HCT116 (cell line): ENCODE data around the gene ITGBL1. TPM values are rescaled to one million over a fixed set of nuclear protein-coding genes. Genes with fewer than 3 reads are reported as not detected.

Experiments used
- ATAC-seq: fragments of 200-7000 bp; cut with Tn5 transposase; 2 replicates; pipeline ENCODE4 v1.9.1; 2020; ENCODE audit warnings: mild to moderate bottlenecking, moderate library complexity
- BruUV-seq: library from RNA; stranded (reverse); fragments of 400-500 nt; replicated peaks from 2 replicates; lab custom pipeline; 2021; lab: Mats Ljungman, UMichigan
- CTCF ChIA-PET: fragments of 300-600 bp; sonication (Branson Sonifier 250); formaldehyde crosslinking; loops from one replicate; lab custom pipeline; 2021; ENCODE audit warnings: antibody characterized with exemption; lab: Charles Lee
- POLR2A ChIA-PET: fragments of 300-600, 350-600 bp; sonication (Branson Sonifier 250); formaldehyde crosslinking; loops from one replicate; lab custom pipeline; 2021; ENCODE audit warnings: antibody characterized with exemption; lab: Charles Lee
- RAD21 ChIA-PET, 2 experiments: fragments of 300-600 bp; sonication (Branson Sonifier 250); formaldehyde crosslinking; loops; one replicate each; lab custom pipeline; 2023; ENCODE audit warnings: low total read pairs in 2 of 2; ENCODE audit not compliant: uncharacterized antibody in 2 of 2, unreplicated experiment in 2 of 2, low non-redundant PET in 1 of 2; lab: Charles Lee
- DNase-seq: peaks from one replicate; pipeline ENCODE4 v3.0.0-alpha.2; 2010; ENCODE audit warnings: low read depth, low spot score
- H2AFZ ChIP-seq: fragments of 200-600 bp; shearing (Covaris generic), sonication (generic); 2 replicates; pipeline ENCODE4 v1.6.1; 2017; ENCODE audit warnings: low read depth, mixed run types, mixed read lengths, antibody characterized with exemption, low read length; ENCODE audit not compliant: poor library complexity, severe bottlenecking
- H3K27ac ChIP-seq: 2 replicates; pipeline ENCODE4 v1.5.1; 2012; ENCODE audit warnings: low read depth, low read length
- H3K27me3 ChIP-seq: fragments of 200-600 bp; sonication (generic); 2 replicates; pipeline ENCODE4 v1.6.1; 2016; ENCODE audit warnings: mixed run types, low read length, mixed read lengths; ENCODE audit not compliant: insufficient read depth
- H3K36me3 ChIP-seq, 2 experiments: fragments of 200-500 bp in 1 of 2; fragments of 200-600 bp in 1 of 2; sonication (Bioruptor generic) in 1 of 2; sonication (generic) in 1 of 2; 2 replicates each; pipeline versions ENCODE4 v1.5.1 to v1.6.1; 2014 to 2016; ENCODE audit warnings: low read length in 2 of 2, inconsistent platforms in 1 of 2, mixed read lengths in 1 of 2, mixed run types in 1 of 2; ENCODE audit not compliant: insufficient read depth in 2 of 2, control insufficient read depth in 1 of 2
- H3K4me1 ChIP-seq, 2 experiments: fragments of 200-600 bp in 1 of 2; sonication (generic) in 1 of 2; 2 replicates each; pipeline versions ENCODE4 v1.5.1 to v1.6.1; 2012 to 2017; ENCODE audit warnings: low read length in 2 of 2, inconsistent platforms in 1 of 2, mild to moderate bottlenecking in 1 of 2, mixed read lengths in 1 of 2, mixed run types in 1 of 2, moderate library complexity in 1 of 2; ENCODE audit not compliant: insufficient read depth in 2 of 2, control insufficient read depth in 1 of 2
- H3K4me2 ChIP-seq: fragments of 200-600 bp; sonication (generic); 2 replicates; pipeline ENCODE4 v1.6.1; 2017; ENCODE audit warnings: mixed run types, low read length, mixed read lengths
- H3K4me3 ChIP-seq, 2 experiments: fragments of 200-600 bp in 1 of 2; sonication (generic) in 1 of 2; replicated peaks in 1 of 2; 2 replicates each; pipeline ENCODE4 v1.5.1; 2011 to 2016; ENCODE audit warnings: low read length in 2 of 2, control low read depth in 1 of 2, low read depth in 1 of 2, mild to moderate bottlenecking in 1 of 2, mixed read lengths in 1 of 2, mixed run types in 1 of 2
- H3K79me2 ChIP-seq: fragments of 200-600 bp; sonication (generic); 2 replicates; pipeline ENCODE4 v1.6.1; 2017; ENCODE audit warnings: mild to moderate bottlenecking, mixed run types, low read length, moderate library complexity, mixed read lengths; ENCODE audit not compliant: insufficient read depth
- H3K9ac ChIP-seq: fragments of 200-600 bp; sonication (generic); 2 replicates; pipeline ENCODE4 v1.6.1; 2016; ENCODE audit warnings: low read length, mixed read lengths
- H3K9me2 ChIP-seq: fragments of 200-600 bp; sonication (generic), shearing (Covaris generic); 2 replicates; pipeline ENCODE4 v1.6.1; 2017; ENCODE audit warnings: mixed run types, mild to moderate bottlenecking, moderate library complexity; ENCODE audit not compliant: insufficient read depth
- H3K9me3 ChIP-seq, 2 experiments: fragments of 200-500 bp in 1 of 2; fragments of 200-600 bp in 1 of 2; sonication (Bioruptor generic) in 1 of 2; sonication (generic) in 1 of 2; 2 replicates each; pipeline ENCODE4 v1.6.1; 2014 to 2017; ENCODE audit warnings: low read length in 2 of 2, mixed read lengths in 2 of 2, inconsistent platforms in 1 of 2, low read depth in 1 of 2, mild to moderate bottlenecking in 1 of 2, mixed run types in 1 of 2, moderate library complexity in 1 of 2; ENCODE audit not compliant: control insufficient read depth in 1 of 2, insufficient read depth in 1 of 2
- H4K20me1 ChIP-seq: fragments of 200-600 bp; sonication (generic), shearing (Covaris generic); 2 replicates; pipeline ENCODE4 v1.6.1; 2017; ENCODE audit warnings: mixed run types, mild to moderate bottlenecking, moderate library complexity; ENCODE audit not compliant: insufficient read depth
- ATF3 ChIP-seq: IDR thresholded peaks from 2 replicates; pipeline ENCODE4 v1.6.1; 2012
- CBX3 ChIP-seq: IDR thresholded peaks from 2 replicates; pipeline ENCODE4 v1.6.1; 2012; ENCODE audit warnings: low read depth
- CEBPB ChIP-seq: IDR thresholded peaks from 2 replicates; pipeline ENCODE4 v1.6.1; 2012; ENCODE audit warnings: low read depth
- EGR1 ChIP-seq: IDR thresholded peaks from 2 replicates; pipeline ENCODE4 v1.6.1; 2012; ENCODE audit warnings: low read depth
- EZH2 ChIP-seq: fragments of 200-600 bp; sonication (generic); IDR thresholded peaks from 2 replicates; pipeline ENCODE4 v1.6.1; 2017; ENCODE audit warnings: antibody characterized with exemption, mixed run types
- JUND ChIP-seq: IDR thresholded peaks from 2 replicates; pipeline ENCODE4 v1.6.1; 2012
- POLR2A ChIP-seq: IDR thresholded peaks from 2 replicates; pipeline ENCODE4 v1.7.0; 2011; ENCODE audit warnings: borderline replicate concordance; ENCODE audit not compliant: insufficient read depth, insufficient read length; ENCODE audit errors: extremely low read depth
- POLR2AphosphoS5 ChIP-seq: IDR thresholded peaks from 2 replicates; pipeline ENCODE4 v1.6.1; 2011; ENCODE audit warnings: mild to moderate bottlenecking, low read depth, low read length, moderate library complexity
- REST ChIP-seq: IDR thresholded peaks from 2 replicates; pipeline ENCODE4 v1.6.1; 2012; ENCODE audit warnings: low read depth
- SIN3A ChIP-seq: IDR thresholded peaks from 2 replicates; pipeline ENCODE4 v1.6.1; 2012; ENCODE audit warnings: low read depth
- SP1 ChIP-seq: IDR thresholded peaks from 2 replicates; pipeline ENCODE4 v1.6.1; 2012; ENCODE audit warnings: low read depth
- TCF7L2 ChIP-seq: IDR thresholded peaks from 2 replicates; pipeline ENCODE4 v1.7.0; 2011; ENCODE audit warnings: borderline replicate concordance, inconsistent platforms; ENCODE audit not compliant: insufficient read depth, insufficient read length; ENCODE audit errors: extremely low read depth
- YY1 ChIP-seq: IDR thresholded peaks from 2 replicates; pipeline ENCODE4 v1.6.1; 2011; ENCODE audit warnings: low read length, low read depth, moderate library complexity, mild to moderate bottlenecking; ENCODE audit not compliant: insufficient replicate concordance; ENCODE audit errors: extremely low read depth
- ZBTB33 ChIP-seq: IDR thresholded peaks from 2 replicates; pipeline ENCODE4 v1.6.1; 2011; ENCODE audit warnings: mild to moderate bottlenecking, low read length, moderate library complexity; ENCODE audit not compliant: insufficient replicate concordance; ENCODE audit errors: extremely low read depth
- ZFX ChIP-seq: fragments of 450-650 bp; IDR thresholded peaks from 2 replicates; pipeline ENCODE4 v1.6.1; 2017
- ZNF274 ChIP-seq: fragments of 200-500 bp; sonication (Bioruptor generic); IDR thresholded peaks from 2 replicates; pipeline ENCODE4 v1.6.1; 2014; ENCODE audit warnings: mild to moderate bottlenecking, low read depth, low read length, inconsistent platforms
- intact Hi-C: fragments of 100-400 bp; cut with micrococcal nuclease; formaldehyde crosslinking; loops from 2 replicates; pipeline ENCODE4 v1.10.0; 2022
- total RNA-seq: library from RNA; stranded (reverse); gene quantifications from one replicate; pipeline ENCODE4 v1.2.1, GENCODE V29; 2021; ENCODE audit not compliant: unreplicated experiment

The ITGBL1 gene
- total RNA-seq, 1 experiment from 2014 or later, result 0.66 TPM

- H3K9me3 ChIP-seq, result peaks cover 0 to 13% of the 10 kb centered on the region in 2 experiments; a peak in 2 of 4 replicates
- no peak overlapping the region for H3K4me2 ChIP-seq
- H3K27ac ChIP-seq, result no peak overlapping the region
- H4K20me1 ChIP-seq, result no peaks in the 10 kb centered on the region
- no peaks in the 10 kb centered on the region for H3K27me3 ChIP-seq
- no peak overlapping the region for H3K9ac ChIP-seq
- no peak for DNase-seq
- intact Hi-C loops, result no loop called here
- no peaks in the 10 kb centered on the region for H3K79me2 ChIP-seq
- POLR2A ChIA-PET, result no interaction called here
- CTCF ChIA-PET, result no interaction called here
- ATAC-seq, result no peak
- no peak overlapping the region for H3K4me3 ChIP-seq
- TF ChIP-seq TCF7L2, result no peak
- no peak for TF ChIP-seq ZNF274
- no peak for TF ChIP-seq ATF3
- no peak for TF ChIP-seq POLR2A
- TF ChIP-seq SP1, result no peak
- TF ChIP-seq SIN3A, result no peak
- no peak for TF ChIP-seq REST
- no peak for TF ChIP-seq POLR2AphosphoS5
- no peak for TF ChIP-seq JUND
- TF ChIP-seq YY1, result no peak
- no peak for TF ChIP-seq CBX3
- no peak for TF ChIP-seq EGR1
- TF ChIP-seq ZBTB33, result no peak
- no peak for TF ChIP-seq ZFX
- TF ChIP-seq EZH2, result no peak
- TF ChIP-seq CEBPB, result no peak
- BruUV-seq, result no TSS peak
- no peaks in the 10 kb centered on the region for H3K4me1 ChIP-seq
- no peaks in the 10 kb centered on the region for H3K9me2 ChIP-seq
- H3K36me3 ChIP-seq, result no peaks in the 10 kb centered on the region
- RAD21 ChIA-PET, result no interaction called here
- no peak overlapping the region for H2AFZ ChIP-seq
These were observed 46.9 kb downstream of the ITGBL1 start for GRCh38 chr13:101499406-101499805.
